A549 (cell line): Measurements from ENCODE around the gene CMBL.

Experiments
- BHLHE40 ChIP-seq: IDR thresholded peaks from 2 replicates; pipeline ENCODE4 v1.6.1; 2012; ENCODE audit warnings: low read depth, low read length, inconsistent platforms
- MAZ ChIP-seq: fragments of 150-350 bp; IDR thresholded peaks from 2 replicates; pipeline ENCODE4 v1.6.1; 2014; ENCODE audit warnings: antibody characterized with exemption, low read depth, low read length, borderline replicate concordance
- POLR2A ChIP-seq: IDR thresholded peaks from 2 replicates; pipeline ENCODE4 v1.6.1; 2012; ENCODE audit warnings: mild to moderate bottlenecking, low read length
- TF ChIP-seq, protein P1 (sequence below): fragments of >200 bp; sonication (Bioruptor Twin); formaldehyde crosslinking; IDR thresholded peaks from 3 replicates; pipeline ENCODE4 v1.5.1; 2016

DNA sequence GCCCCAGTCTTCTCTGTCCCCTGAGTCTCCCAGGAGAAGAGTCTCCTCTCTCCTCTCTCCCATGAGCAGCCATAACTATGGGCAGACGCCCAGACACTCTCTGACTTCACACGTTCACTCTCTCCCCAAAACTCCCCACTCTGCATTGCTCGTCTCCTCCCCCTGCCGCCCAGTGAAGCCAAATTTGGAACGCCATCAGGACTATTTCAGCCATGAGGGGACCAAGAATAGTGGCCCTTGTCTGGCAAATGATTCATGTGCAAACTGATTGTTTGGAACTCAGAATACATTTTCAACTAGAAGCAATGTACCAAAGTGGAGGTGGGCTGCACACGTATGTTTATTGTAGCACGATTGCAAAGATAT lies 20.9 kb downstream of the CMBL start:
- TF ChIP-seq, protein P1, sequence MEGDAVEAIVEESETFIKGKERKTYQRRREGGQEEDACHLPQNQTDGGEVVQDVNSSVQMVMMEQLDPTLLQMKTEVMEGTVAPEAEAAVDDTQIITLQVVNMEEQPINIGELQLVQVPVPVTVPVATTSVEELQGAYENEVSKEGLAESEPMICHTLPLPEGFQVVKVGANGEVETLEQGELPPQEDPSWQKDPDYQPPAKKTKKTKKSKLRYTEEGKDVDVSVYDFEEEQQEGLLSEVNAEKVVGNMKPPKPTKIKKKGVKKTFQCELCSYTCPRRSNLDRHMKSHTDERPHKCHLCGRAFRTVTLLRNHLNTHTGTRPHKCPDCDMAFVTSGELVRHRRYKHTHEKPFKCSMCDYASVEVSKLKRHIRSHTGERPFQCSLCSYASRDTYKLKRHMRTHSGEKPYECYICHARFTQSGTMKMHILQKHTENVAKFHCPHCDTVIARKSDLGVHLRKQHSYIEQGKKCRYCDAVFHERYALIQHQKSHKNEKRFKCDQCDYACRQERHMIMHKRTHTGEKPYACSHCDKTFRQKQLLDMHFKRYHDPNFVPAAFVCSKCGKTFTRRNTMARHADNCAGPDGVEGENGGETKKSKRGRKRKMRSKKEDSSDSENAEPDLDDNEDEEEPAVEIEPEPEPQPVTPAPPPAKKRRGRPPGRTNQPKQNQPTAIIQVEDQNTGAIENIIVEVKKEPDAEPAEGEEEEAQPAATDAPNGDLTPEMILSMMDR = no peak
- TF ChIP-seq POLR2A (no peak), BHLHE40 (no peak), MAZ (no peak)
